Stimulated activated CD4-positive, alpha-beta T cell treated with anti-CD3 and anti-CD28 coated beads, Interleukin-2, amount 100 ng/mL, for 48 hours (primary cell): Measurements from ENCODE around the gene SASH3.
"Not testable (repeated sequence)": the region's sequence is repeated elsewhere in the genome, so short reads cannot be mapped to it uniquely, and the experiment has no call there.

Experiments used
- DNase-seq, 2 donors: peaks; one replicate each; pipeline ENCODE4 v3.0.0-alpha.2; 2020

SASH3 gene

GRCh38 chrX:129779747-129780146 is at the start of gene SASH3:
Gene SASH3, plus strand, starts transcription at chrX:129779949. Its CDS starts 149 bp downstream, at chrX:129780098.
- DNase-seq = no peak

- no peak for DNase-seq
Observed at GRCh38 chrX:129731228-129731627, 48.5 kb upstream of the SASH3 start.

GRCh38 chrX:129732857-129733256 is 46.9 kb upstream of the SASH3 start:
- no peak for DNase-seq

- DNase-seq = no peak
Observed at GRCh38 chrX:129733335-129733734, 46.4 kb upstream of the SASH3 start.

- DNase-seq = no peak
Observed at GRCh38 chrX:129736491-129736890, 43.3 kb upstream of the SASH3 start.

- no peak for DNase-seq
Observed at GRCh38 chrX:129737916-129738315, 41.8 kb upstream of the SASH3 start.

GRCh38 chrX:129738466-129739308 is 41.1 kb upstream of the SASH3 start, which contains the start of gene XPNPEP2:
Gene XPNPEP2, plus strand, starts transcription at chrX:129738979. Its CDS starts 235 bp downstream, at chrX:129739214.
- no peak for DNase-seq

- DNase-seq = no peak
Observed at GRCh38 chrX:129739578-129739977, 40.2 kb upstream of the SASH3 start.

- DNase-seq = no peak
Observed at GRCh38 chrX:129741880-129742758, 37.6 kb upstream of the SASH3 start.

GRCh38 chrX:129742759-129743152 is 37.0 kb upstream of the SASH3 start:
- DNase-seq = not testable (repeated sequence)

GRCh38 chrX:129743821-129744220 is 35.9 kb upstream of the SASH3 start:
- no peak for DNase-seq

- DNase-seq = no peak
Observed at GRCh38 chrX:129744861-129745321, 34.9 kb upstream of the SASH3 start.

GRCh38 chrX:129746557-129747470 is 32.9 kb upstream of the SASH3 start:
- no peak for DNase-seq

GRCh38 chrX:129747533-129747932 is 32.2 kb upstream of the SASH3 start:
- no peak for DNase-seq

- no peak for DNase-seq
Observed at GRCh38 chrX:129748305-129748704, 31.4 kb upstream of the SASH3 start.

GRCh38 chrX:129749069-129749468 is 30.7 kb upstream of the SASH3 start:
- DNase-seq = no peak

GRCh38 chrX:129750971-129751370 is 28.8 kb upstream of the SASH3 start:
- no peak for DNase-seq

GRCh38 chrX:129754056-129755024 is 25.4 kb upstream of the SASH3 start:
- no peak for DNase-seq

GRCh38 chrX:129755779-129756650 is 23.7 kb upstream of the SASH3 start:
- DNase-seq = no peak

GRCh38 chrX:129759576-129760061 is 20.1 kb upstream of the SASH3 start:
- no peak for DNase-seq
